ENCODE data around the gene RFLNA. TPM values are rescaled to one million over a fixed set of nuclear protein-coding genes. Genes with fewer than 3 reads are reported as not detected.

Gene RFLNA
- total and polyA plus RNA-seq, 4 donors: 0.40 to 1.8 (median 1.4) TPM

GRCh38 chr12:124335426-124336183, 40.7 kb downstream of the RFLNA start:
- Histone ChIP-seq H3K9me3 (ENCODE audit: control insufficient read depth in 4 of 4, insufficient read depth in 3 of 4, low read length in 3 of 4) (no peaks in the 10 kb centered on the region), H3K9ac (ENCODE audit: insufficient read depth in 1 of 2, low read length in 2 of 2) (no peak overlapping the region), H3K4me1 (ENCODE audit: control insufficient read depth in 5 of 5, insufficient read depth in 5 of 5, low read length in 5 of 5) (no peaks in the 10 kb centered on the region), H3K36me3 (ENCODE audit: control insufficient read depth in 4 of 4, insufficient read depth in 4 of 4, low read length in 4 of 4) (peaks cover 22 to 75% (median 34%) of the 10 kb centered on the region in 4 donors), H3K27me3 (ENCODE audit: control insufficient read depth in 3 of 3, insufficient read depth in 3 of 3, low read length in 2 of 3) (no peaks in the 10 kb centered on the region), H3K27ac (ENCODE audit: low read depth in 1 of 2, low read length in 1 of 2) (no peak overlapping the region), H3K4me3 (no peak overlapping the region)
- no peak for TF ChIP-seq CTCF (IDR thresholded peaks at IDR 0.05; ENCODE audit: control extremely low read depth, extremely low read depth)
- DNase-seq (no peak), ATAC-seq (ENCODE audit: insufficient read depth, low FRiP score) (no peak)
- 91 to 92% methylated on average over 21 of the region's 21 CpGs for WGBS, 2 donors

GRCh38 chr12:124336184-124336437, 41.2 kb downstream of the RFLNA start:
- Histone ChIP-seq H3K4me3 (no peak overlapping the region), H3K27me3 (ENCODE audit: control insufficient read depth in 3 of 3, insufficient read depth in 3 of 3, low read length in 2 of 3) (no peaks in the 10 kb centered on the region), H3K9ac (ENCODE audit: insufficient read depth in 1 of 2, low read length in 2 of 2) (no peak overlapping the region), H3K36me3 (ENCODE audit: control insufficient read depth in 4 of 4, insufficient read depth in 4 of 4, low read length in 4 of 4) (peaks cover 25 to 76% (median 31%) of the 10 kb centered on the region in 4 donors), H3K27ac (ENCODE audit: low read depth in 1 of 2, low read length in 1 of 2) (no peak overlapping the region), H3K4me1 (ENCODE audit: control insufficient read depth in 5 of 5, insufficient read depth in 5 of 5, low read length in 5 of 5) (no peaks in the 10 kb centered on the region), H3K9me3 (ENCODE audit: control insufficient read depth in 4 of 4, insufficient read depth in 3 of 4, low read length in 3 of 4) (no peaks in the 10 kb centered on the region)
- ATAC-seq (ENCODE audit: insufficient read depth, low FRiP score): no peak
- no peak for TF ChIP-seq CTCF (IDR thresholded peaks at IDR 0.05; ENCODE audit: control extremely low read depth, extremely low read depth)
- 97% methylated on average over 12 of the region's 12 CpGs for WGBS, 2 donors
- no peak for DNase-seq

GRCh38 chr12:124336742-124337520, 42.0 kb downstream of the RFLNA start:
- no peak for DNase-seq
- no peaks in the 10 kb centered on the region for H3K4me1 ChIP-seq (ENCODE audit: control insufficient read depth in 5 of 5, insufficient read depth in 5 of 5, low read length in 5 of 5)
- no peak overlapping the region for H3K27ac ChIP-seq (ENCODE audit: low read depth in 1 of 2, low read length in 1 of 2)
- peaks cover 19 to 78% (median 29%) of the 10 kb centered on the region in 4 donors for H3K36me3 ChIP-seq (ENCODE audit: control insufficient read depth in 4 of 4, insufficient read depth in 4 of 4, low read length in 4 of 4)
- H3K4me3 ChIP-seq: no peak overlapping the region
- no peaks in the 10 kb centered on the region for H3K9me3 ChIP-seq (ENCODE audit: control insufficient read depth in 4 of 4, insufficient read depth in 3 of 4, low read length in 3 of 4)
- no peak overlapping the region for H3K9ac ChIP-seq (ENCODE audit: insufficient read depth in 1 of 2, low read length in 2 of 2)
- TF ChIP-seq CTCF (IDR thresholded peaks at IDR 0.05; ENCODE audit: control extremely low read depth, extremely low read depth): no peak
- no peaks in the 10 kb centered on the region for H3K27me3 ChIP-seq (ENCODE audit: control insufficient read depth in 3 of 3, insufficient read depth in 3 of 3, low read length in 2 of 3)
- no peak for ATAC-seq (ENCODE audit: insufficient read depth, low FRiP score)
- 96 to 97% methylated on average over 38 to 40 of the region's 40 CpGs for WGBS, 2 donors

Data from lung (tissue), 12 donors.